HG03460 (cell line): ENCODE measurements around the gene ZSCAN30.
"Not testable (repeated sequence)": the region's sequence is repeated elsewhere in the genome, so short reads cannot be mapped to it uniquely, and the experiment has no call there.

Source experiments
- ATAC-seq: cut with Tn5 transposase; IDR thresholded peaks from one replicate; pipeline ENCODE4 v1.9.1; 2021; ENCODE audit not compliant: unreplicated experiment

Gene ZSCAN30

GRCh38 chr18:35239314-35239713 lies 50.7 kb downstream of the ZSCAN30 start:
- ATAC-seq = no peak

GRCh38 chr18:35236571-35237363 lies 53.3 kb downstream of the ZSCAN30 start:
- no peak for ATAC-seq

GRCh38 chr18:35231052-35231451 lies 59.0 kb downstream of the ZSCAN30 start:
- ATAC-seq = peak; percentile 93

GRCh38 chr18:35227254-35227653 lies 62.8 kb downstream of the ZSCAN30 start:
- ATAC-seq = no peak

GRCh38 chr18:35223797-35224196 lies 66.2 kb downstream of the ZSCAN30 start:
- no peak for ATAC-seq

GRCh38 chr18:35220424-35220823 lies 69.6 kb downstream of the ZSCAN30 start:
- ATAC-seq = no peak

GRCh38 chr18:35219331-35219730 lies 70.7 kb downstream of the ZSCAN30 start:
- not testable (repeated sequence) for ATAC-seq

GRCh38 chr18:35216611-35217010 lies 73.4 kb downstream of the ZSCAN30 start:
- not testable (repeated sequence) for ATAC-seq

GRCh38 chr18:35215026-35215425 lies 75.0 kb downstream of the ZSCAN30 start:
- no peak for ATAC-seq

- ATAC-seq = not testable (repeated sequence)
Observed at GRCh38 chr18:35205746-35206458, 84.1 kb downstream of the ZSCAN30 start.

GRCh38 chr18:35205199-35205712 lies 84.8 kb downstream of the ZSCAN30 start:
- ATAC-seq = no peak

GRCh38 chr18:35203067-35203466 lies 87.0 kb downstream of the ZSCAN30 start:
- no peak for ATAC-seq

GRCh38 chr18:35201256-35201931 lies 88.6 kb downstream of the ZSCAN30 start:
- ATAC-seq = no peak
